HL-60 (cell line): ENCODE measurements around the gene CIZ1.

Experiments
- GABPA ChIP-seq: IDR thresholded peaks from 2 replicates; pipeline ENCODE4 v1.6.1; 2012; ENCODE audit warnings: low read depth
- POLR2AphosphoS5 ChIP-seq: IDR thresholded peaks from 2 replicates; pipeline ENCODE4 v1.6.1; 2012; ENCODE audit warnings: low read depth
- SPI1 ChIP-seq: IDR thresholded peaks from 2 replicates; pipeline ENCODE4 v1.6.1; 2012; ENCODE audit warnings: low read depth, mild to moderate bottlenecking, borderline replicate concordance
- TF ChIP-seq, protein P1 (sequence below): IDR thresholded peaks from one replicate; pipeline ENCODE4 v1.5.1; 2011; ENCODE audit warnings: low read length, control low read depth, inconsistent platforms; ENCODE audit not compliant: insufficient read depth
- TF ChIP-seq, protein P2 (sequence below): IDR thresholded peaks from 2 replicates; pipeline ENCODE4 v1.6.1; 2012; ENCODE audit warnings: low read depth; ENCODE audit not compliant: insufficient replicate concordance

DNA sequence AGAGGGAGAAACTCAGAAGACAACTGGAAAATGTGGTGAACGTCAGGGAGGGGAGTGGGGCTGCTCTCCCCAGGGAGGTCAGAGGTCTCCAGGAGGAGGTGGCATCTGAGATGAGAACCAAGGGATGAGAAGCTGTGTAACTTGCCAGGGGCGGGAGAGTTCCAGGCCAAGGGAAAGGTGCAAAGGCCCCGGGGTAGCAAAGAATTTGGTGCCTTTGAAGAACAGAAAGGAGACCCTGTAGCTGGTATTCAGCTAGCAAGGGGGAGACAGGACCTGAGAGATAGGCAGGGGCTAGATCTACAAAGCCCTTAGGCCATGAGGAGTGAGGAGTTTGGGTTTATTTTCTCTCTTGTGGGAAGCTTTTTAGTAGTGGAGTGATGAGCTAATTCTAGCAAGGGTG, 15.1 kb upstream of the CIZ1 start:
- TF ChIP-seq, protein P1, sequence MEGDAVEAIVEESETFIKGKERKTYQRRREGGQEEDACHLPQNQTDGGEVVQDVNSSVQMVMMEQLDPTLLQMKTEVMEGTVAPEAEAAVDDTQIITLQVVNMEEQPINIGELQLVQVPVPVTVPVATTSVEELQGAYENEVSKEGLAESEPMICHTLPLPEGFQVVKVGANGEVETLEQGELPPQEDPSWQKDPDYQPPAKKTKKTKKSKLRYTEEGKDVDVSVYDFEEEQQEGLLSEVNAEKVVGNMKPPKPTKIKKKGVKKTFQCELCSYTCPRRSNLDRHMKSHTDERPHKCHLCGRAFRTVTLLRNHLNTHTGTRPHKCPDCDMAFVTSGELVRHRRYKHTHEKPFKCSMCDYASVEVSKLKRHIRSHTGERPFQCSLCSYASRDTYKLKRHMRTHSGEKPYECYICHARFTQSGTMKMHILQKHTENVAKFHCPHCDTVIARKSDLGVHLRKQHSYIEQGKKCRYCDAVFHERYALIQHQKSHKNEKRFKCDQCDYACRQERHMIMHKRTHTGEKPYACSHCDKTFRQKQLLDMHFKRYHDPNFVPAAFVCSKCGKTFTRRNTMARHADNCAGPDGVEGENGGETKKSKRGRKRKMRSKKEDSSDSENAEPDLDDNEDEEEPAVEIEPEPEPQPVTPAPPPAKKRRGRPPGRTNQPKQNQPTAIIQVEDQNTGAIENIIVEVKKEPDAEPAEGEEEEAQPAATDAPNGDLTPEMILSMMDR, result no peak
- TF ChIP-seq SPI1 (no peak), GABPA (no peak), POLR2AphosphoS5 (no peak)
- TF ChIP-seq, protein P2, sequence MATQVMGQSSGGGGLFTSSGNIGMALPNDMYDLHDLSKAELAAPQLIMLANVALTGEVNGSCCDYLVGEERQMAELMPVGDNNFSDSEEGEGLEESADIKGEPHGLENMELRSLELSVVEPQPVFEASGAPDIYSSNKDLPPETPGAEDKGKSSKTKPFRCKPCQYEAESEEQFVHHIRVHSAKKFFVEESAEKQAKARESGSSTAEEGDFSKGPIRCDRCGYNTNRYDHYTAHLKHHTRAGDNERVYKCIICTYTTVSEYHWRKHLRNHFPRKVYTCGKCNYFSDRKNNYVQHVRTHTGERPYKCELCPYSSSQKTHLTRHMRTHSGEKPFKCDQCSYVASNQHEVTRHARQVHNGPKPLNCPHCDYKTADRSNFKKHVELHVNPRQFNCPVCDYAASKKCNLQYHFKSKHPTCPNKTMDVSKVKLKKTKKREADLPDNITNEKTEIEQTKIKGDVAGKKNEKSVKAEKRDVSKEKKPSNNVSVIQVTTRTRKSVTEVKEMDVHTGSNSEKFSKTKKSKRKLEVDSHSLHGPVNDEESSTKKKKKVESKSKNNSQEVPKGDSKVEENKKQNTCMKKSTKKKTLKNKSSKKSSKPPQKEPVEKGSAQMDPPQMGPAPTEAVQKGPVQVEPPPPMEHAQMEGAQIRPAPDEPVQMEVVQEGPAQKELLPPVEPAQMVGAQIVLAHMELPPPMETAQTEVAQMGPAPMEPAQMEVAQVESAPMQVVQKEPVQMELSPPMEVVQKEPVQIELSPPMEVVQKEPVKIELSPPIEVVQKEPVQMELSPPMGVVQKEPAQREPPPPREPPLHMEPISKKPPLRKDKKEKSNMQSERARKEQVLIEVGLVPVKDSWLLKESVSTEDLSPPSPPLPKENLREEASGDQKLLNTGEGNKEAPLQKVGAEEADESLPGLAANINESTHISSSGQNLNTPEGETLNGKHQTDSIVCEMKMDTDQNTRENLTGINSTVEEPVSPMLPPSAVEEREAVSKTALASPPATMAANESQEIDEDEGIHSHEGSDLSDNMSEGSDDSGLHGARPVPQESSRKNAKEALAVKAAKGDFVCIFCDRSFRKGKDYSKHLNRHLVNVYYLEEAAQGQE, result no peak
